ENCODE data around the gene GPR146. TPM values are rescaled to one million over a fixed set of nuclear protein-coding genes. Genes with fewer than 3 reads are reported as not detected.

The GPR146 gene
- total RNA-seq, 1 donor = 5.1 TPM

GRCh38 chr7:1085266-1085665 is 40.9 kb downstream of the GPR146 start:
- no peak for TF ChIP-seq CTCF (IDR thresholded peaks at IDR 0.05; ENCODE audit: extremely low read depth, low read depth, low read length)
- H3K79me2 ChIP-seq (ENCODE audit: insufficient read depth, low read length) = no peaks in the 10 kb centered on the region
- H3K9me3 ChIP-seq (ENCODE audit: low read depth, low read length) = no peaks in the 10 kb centered on the region
- H3K4me1 ChIP-seq (ENCODE audit: insufficient read depth, low read length) = peaks cover 34% of the 10 kb centered on the region
- no peaks in the 10 kb centered on the region for H3K27me3 ChIP-seq (ENCODE audit: insufficient read depth, low read length)
- H2AFZ ChIP-seq (ENCODE audit: low read length) = no peak overlapping the region
- H4K20me1 ChIP-seq (ENCODE audit: insufficient read depth, low read length) = peaks cover 3% of the 10 kb centered on the region
- no peak overlapping the region for H3K4me2 ChIP-seq (ENCODE audit: insufficient read depth, low read length)
- peak; percentile 86 for DNase-seq (ENCODE audit: insufficient read length, low spot score, missing footprints)
- no peaks in the 10 kb centered on the region for H3K36me3 ChIP-seq (ENCODE audit: insufficient read depth, low read length)
- H3K4me3 ChIP-seq (ENCODE audit: insufficient read depth, low read length) = no peak overlapping the region
- H3K27ac ChIP-seq (ENCODE audit: low read depth, low read length) = no peak overlapping the region

GRCh38 chr7:1085910-1086421 is 41.6 kb downstream of the GPR146 start:
- peak; percentile 94 for DNase-seq (ENCODE audit: insufficient read length, low spot score, missing footprints)
- Histone ChIP-seq H3K4me3 (ENCODE audit: insufficient read depth, low read length) (no peak overlapping the region), H4K20me1 (ENCODE audit: insufficient read depth, low read length) (no peaks in the 10 kb centered on the region), H3K4me1 (ENCODE audit: insufficient read depth, low read length) (peaks cover 34% of the 10 kb centered on the region), H3K79me2 (ENCODE audit: insufficient read depth, low read length) (no peaks in the 10 kb centered on the region), H3K27ac (ENCODE audit: low read depth, low read length) (peak overlapping the region; percentile 64), H2AFZ (ENCODE audit: low read length) (no peak overlapping the region), H3K36me3 (ENCODE audit: insufficient read depth, low read length) (no peaks in the 10 kb centered on the region), H3K27me3 (ENCODE audit: insufficient read depth, low read length) (no peaks in the 10 kb centered on the region), H3K4me2 (ENCODE audit: insufficient read depth, low read length) (peak overlapping the region; percentile 96), H3K9me3 (ENCODE audit: low read depth, low read length) (no peaks in the 10 kb centered on the region)
- no peak for TF ChIP-seq CTCF (IDR thresholded peaks at IDR 0.05; ENCODE audit: extremely low read depth, low read depth, low read length)

- Histone ChIP-seq H4K20me1 (ENCODE audit: insufficient read depth, low read length) (no peaks in the 10 kb centered on the region), H3K27ac (ENCODE audit: low read depth, low read length) (peak overlapping the region; percentile 64), H3K27me3 (ENCODE audit: insufficient read depth, low read length) (no peaks in the 10 kb centered on the region), H3K4me3 (ENCODE audit: insufficient read depth, low read length) (peak overlapping the region; percentile 77), H3K4me1 (ENCODE audit: insufficient read depth, low read length) (peaks cover 34% of the 10 kb centered on the region), H3K36me3 (ENCODE audit: insufficient read depth, low read length) (no peaks in the 10 kb centered on the region), H3K79me2 (ENCODE audit: insufficient read depth, low read length) (no peaks in the 10 kb centered on the region), H3K9me3 (ENCODE audit: low read depth, low read length) (no peaks in the 10 kb centered on the region), H2AFZ (ENCODE audit: low read length) (peak overlapping the region; percentile 93), H3K4me2 (ENCODE audit: insufficient read depth, low read length) (peak overlapping the region; percentile 96)
- DNase-seq (ENCODE audit: insufficient read length, low spot score, missing footprints) = peak; percentile 99
- TF ChIP-seq CTCF (IDR thresholded peaks at IDR 0.05; ENCODE audit: extremely low read depth, low read depth, low read length) = peak; percentile 82
These were observed 42.5 kb downstream of the GPR146 start for GRCh38 chr7:1086588-1087464.

- TF ChIP-seq CTCF (IDR thresholded peaks at IDR 0.05; ENCODE audit: extremely low read depth, low read depth, low read length) = no peak
These were observed 43.1 kb downstream of the GPR146 start for GRCh38 chr7:1087465-1087814.

More at GRCh38 chr7:1087465-1087814, 43.1 kb downstream of the GPR146 start:
- H3K79me2 ChIP-seq (ENCODE audit: insufficient read depth, low read length) = no peaks in the 10 kb centered on the region
- H3K27ac ChIP-seq (ENCODE audit: low read depth, low read length) = peak overlapping the region; percentile 31
- H4K20me1 ChIP-seq (ENCODE audit: insufficient read depth, low read length) = no peaks in the 10 kb centered on the region
- H3K4me2 ChIP-seq (ENCODE audit: insufficient read depth, low read length) = peak overlapping the region; percentile 96
- H3K9me3 ChIP-seq (ENCODE audit: low read depth, low read length) = no peaks in the 10 kb centered on the region
- peaks cover 34% of the 10 kb centered on the region for H3K4me1 ChIP-seq (ENCODE audit: insufficient read depth, low read length)
- H3K4me3 ChIP-seq (ENCODE audit: insufficient read depth, low read length) = peak overlapping the region; percentile 77
- no peaks in the 10 kb centered on the region for H3K36me3 ChIP-seq (ENCODE audit: insufficient read depth, low read length)
- H3K27me3 ChIP-seq (ENCODE audit: insufficient read depth, low read length) = no peaks in the 10 kb centered on the region
- no peak overlapping the region for H2AFZ ChIP-seq (ENCODE audit: low read length)
- DNase-seq (ENCODE audit: insufficient read length, low spot score, missing footprints) = peak; percentile 88

All from osteoblast (primary cell).